ENCODE data around the gene KCNJ12. TPM values are rescaled to one million over a fixed set of nuclear protein-coding genes. Genes with fewer than 3 reads are reported as not detected.
"Not testable (repeated sequence)": the region's sequence is repeated elsewhere in the genome, so short reads cannot be mapped to it uniquely, and the experiment has no call there.

KCNJ12 gene
- total and polyA plus RNA-seq, 4 donors = 2.6 to 7.0 (median 3.4) TPM

DNA sequence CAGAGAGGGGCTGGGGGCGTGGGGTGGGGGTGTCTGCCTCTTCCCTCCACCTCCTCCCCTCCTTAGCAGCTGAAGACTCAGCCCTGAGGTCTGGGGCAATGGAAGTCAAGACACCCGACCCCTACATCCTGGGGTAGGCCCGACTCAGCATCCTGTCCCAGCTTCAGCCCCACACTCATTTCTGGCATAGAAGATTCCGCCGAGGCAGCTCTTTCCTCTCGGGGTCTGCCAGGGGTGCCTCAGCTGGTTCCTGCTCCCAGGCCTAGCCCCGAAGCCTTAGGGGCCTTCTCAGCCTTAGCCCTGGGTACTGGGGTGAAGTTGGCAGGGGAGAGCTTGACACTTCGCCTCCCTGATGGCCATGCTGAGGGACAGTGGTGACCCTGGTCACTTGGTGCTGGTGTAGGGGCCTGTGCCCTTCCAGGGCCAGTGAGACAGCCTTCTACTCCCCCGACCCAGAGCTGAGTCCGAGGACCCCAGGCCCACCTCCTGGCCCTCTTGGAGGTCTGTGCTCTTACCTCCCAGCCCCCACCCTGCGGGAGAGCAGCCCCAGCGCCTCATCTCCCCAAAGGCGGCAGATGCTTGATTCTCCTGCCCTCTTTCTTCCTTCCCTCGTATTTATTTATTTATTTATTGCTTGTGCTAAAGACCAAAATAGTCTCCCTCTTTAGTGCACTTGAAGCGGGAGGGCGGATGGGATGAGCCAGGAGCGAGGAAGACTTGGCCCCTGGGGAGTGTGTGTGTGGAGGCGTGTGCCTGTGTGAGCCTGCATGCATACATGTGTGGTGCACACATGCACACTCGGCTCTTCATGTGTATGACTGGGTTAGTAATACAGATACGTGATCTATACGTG lies 42.5 kb downstream of the KCNJ12 start:
- WGBS (ENCODE audit: insufficient coverage) = 83% methylated on average over 11 of the region's 21 CpGs
- DNase-seq (ENCODE audit: low read depth in 4 of 6, low spot score in 6 of 6) = no peak

DNA sequence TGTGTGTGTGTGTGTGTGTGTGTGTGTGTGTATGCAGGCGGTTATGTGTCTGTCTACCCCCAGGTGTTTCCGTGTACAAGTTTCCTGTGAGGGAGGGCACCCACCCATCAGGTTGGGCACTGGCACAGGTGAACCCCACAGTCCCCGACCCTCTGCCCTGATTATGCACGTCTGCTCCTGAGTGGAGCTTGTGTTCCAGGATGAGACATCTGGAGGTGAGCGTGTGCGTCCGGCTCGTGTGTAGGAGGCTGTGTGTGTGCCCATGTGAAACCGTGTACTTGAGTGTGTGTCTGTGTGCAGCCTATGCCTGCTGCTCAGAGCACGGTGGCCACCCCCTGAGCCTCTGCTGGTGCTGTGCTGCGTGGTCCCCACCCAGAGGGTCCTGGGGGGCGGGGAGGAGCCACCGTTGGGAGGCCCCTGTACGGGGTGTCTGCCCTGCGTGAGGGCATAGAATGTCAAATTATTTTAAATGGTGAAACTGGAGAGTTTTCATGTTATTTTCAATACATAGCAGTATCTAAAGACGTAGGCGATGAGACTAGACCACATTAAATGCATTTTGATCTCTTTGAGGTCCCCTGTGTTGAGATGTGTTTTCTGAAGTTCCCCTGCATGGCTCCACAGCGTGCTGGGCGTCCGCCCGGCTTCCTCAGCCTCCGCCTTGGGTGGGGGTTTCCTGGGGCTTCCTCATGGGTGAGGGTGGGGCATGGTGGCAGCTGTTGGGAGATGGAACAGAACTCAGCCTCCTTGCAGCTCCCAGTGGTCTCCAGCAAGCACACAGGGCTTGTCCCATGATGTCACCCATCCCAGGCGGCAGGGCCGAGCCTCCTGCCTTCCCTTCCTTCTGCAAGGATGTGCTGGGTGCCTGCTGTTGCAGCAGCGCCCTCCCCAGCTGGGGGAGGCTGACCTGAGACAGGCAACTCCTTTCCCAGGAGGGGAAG lies 43.4 kb downstream of the KCNJ12 start:
- no peak overlapping the region for H3K27ac ChIP-seq (ENCODE audit: low read depth, low read length)
- no peak for DNase-seq (ENCODE audit: low read depth in 4 of 6, low spot score in 6 of 6)
- H3K36me3 ChIP-seq (ENCODE audit: control insufficient read depth, insufficient read depth, low read length) = peaks cover 8% of the 10 kb centered on the region
- H3K9me3 ChIP-seq (ENCODE audit: control insufficient read depth, insufficient read depth, low read length) = no peaks in the 10 kb centered on the region
- 75% methylated on average over 24 of the region's 25 CpGs for WGBS (ENCODE audit: insufficient coverage)
- no peak overlapping the region for H3K4me3 ChIP-seq (ENCODE audit: low read depth, low read length)
- H3K4me1 ChIP-seq (ENCODE audit: control insufficient read depth, insufficient read depth, low read length) = peaks cover 14% of the 10 kb centered on the region
- no peaks in the 10 kb centered on the region for H3K27me3 ChIP-seq (ENCODE audit: control insufficient read depth, insufficient read depth, low read length)

More for the DNA sequence above, 42.5 kb downstream of the KCNJ12 start:
- H3K27ac ChIP-seq (ENCODE audit: low read depth, low read length) = no peak overlapping the region
- no peaks in the 10 kb centered on the region for H3K9me3 ChIP-seq (ENCODE audit: control insufficient read depth, insufficient read depth, low read length)
- peaks cover 8% of the 10 kb centered on the region for H3K36me3 ChIP-seq (ENCODE audit: control insufficient read depth, insufficient read depth, low read length)
- no peak overlapping the region for H3K4me3 ChIP-seq (ENCODE audit: low read depth, low read length)
- peaks cover 15% of the 10 kb centered on the region for H3K4me1 ChIP-seq (ENCODE audit: control insufficient read depth, insufficient read depth, low read length)
- H3K27me3 ChIP-seq (ENCODE audit: control insufficient read depth, insufficient read depth, low read length) = no peaks in the 10 kb centered on the region

DNA sequence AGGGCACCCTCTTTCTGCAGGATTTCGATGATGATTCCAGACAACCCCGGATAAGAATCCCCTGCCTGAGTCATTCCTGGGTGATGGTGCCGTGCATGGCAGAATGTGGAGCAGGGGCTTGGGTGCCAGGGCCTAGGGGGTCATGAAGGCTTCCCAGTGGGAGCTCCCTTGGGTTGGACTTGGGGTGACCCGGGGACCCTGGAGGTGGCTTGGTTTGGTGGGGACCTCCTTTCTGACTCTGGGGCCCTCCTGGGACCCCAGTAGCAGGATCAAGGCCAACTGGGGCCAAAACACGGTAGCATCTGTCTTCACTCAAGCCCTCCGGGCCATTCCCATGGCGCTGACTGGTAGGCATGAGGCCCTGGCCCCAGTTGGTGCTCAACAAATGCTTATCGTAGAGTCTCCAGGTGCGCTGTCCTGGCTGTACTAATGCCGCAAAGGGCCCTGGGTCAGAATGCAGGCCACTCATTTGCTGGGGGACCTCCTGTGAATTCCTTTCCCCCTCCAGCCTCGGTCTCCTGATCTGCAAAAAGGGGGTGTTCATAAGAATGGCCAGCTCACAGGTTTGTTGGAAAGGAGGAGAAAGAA lies 44.4 kb downstream of the KCNJ12 start:
- peaks cover 14% of the 10 kb centered on the region for H3K4me1 ChIP-seq (ENCODE audit: control insufficient read depth, insufficient read depth, low read length)
- 93% methylated on average over 9 of the region's 11 CpGs for WGBS (ENCODE audit: insufficient coverage)
- not testable (repeated sequence) for H3K27me3 ChIP-seq (ENCODE audit: control insufficient read depth, insufficient read depth, low read length); H3K36me3 ChIP-seq (ENCODE audit: control insufficient read depth, insufficient read depth, low read length); H3K9me3 ChIP-seq (ENCODE audit: control insufficient read depth, insufficient read depth, low read length); H3K27ac ChIP-seq (ENCODE audit: low read depth, low read length); DNase-seq (ENCODE audit: low read depth in 4 of 6, low spot score in 6 of 6); H3K4me3 ChIP-seq (ENCODE audit: low read depth, low read length)

DNA sequence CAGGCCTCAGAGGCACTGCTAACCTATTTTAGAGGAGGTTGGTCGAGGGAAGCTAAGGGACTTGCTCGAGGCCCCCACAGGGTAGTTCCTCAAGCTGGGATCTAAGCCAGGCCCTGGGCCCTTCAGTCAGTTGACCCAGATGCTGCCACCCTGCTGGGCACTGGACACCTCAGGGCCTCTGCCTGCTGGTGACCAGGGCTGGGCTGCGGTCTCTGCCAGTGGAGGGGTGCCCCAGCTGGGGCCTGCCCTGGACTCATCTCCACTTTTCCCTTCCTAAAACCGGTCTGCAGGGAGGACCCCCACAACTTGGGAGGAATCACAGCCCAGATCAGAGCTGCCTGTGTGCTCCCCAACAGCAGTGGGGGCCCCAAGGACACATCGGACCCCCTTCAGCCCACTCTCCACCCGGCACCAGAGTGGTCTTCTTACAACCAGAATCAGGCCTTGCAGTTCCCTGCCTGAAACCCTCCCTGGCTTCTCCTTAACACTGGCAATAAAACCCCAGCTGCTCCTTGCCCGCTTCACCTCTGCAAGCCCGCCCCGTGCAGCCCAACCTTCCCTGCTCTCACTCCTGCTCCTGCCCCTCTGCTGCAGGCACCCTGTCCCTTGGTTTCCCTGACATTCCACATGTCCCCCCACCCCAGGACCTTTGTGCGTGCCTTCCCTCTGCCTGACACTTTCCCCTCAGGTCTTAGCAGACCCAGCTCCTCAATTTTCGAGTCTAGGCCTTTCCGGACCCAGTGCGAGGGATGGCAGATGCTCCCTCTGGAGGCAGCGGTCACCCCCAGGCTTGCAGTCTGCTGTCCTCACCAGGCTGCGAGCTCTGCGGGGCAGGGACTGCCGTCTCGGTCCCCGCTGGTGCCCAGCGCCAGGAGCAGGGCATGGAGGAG lies 45.5 kb downstream of the KCNJ12 start:
- not testable (repeated sequence) for H3K27me3 ChIP-seq (ENCODE audit: control insufficient read depth, insufficient read depth, low read length); H3K4me3 ChIP-seq (ENCODE audit: low read depth, low read length); DNase-seq (ENCODE audit: low read depth in 4 of 6, low spot score in 6 of 6); H3K9me3 ChIP-seq (ENCODE audit: control insufficient read depth, insufficient read depth, low read length); H3K27ac ChIP-seq (ENCODE audit: low read depth, low read length); H3K36me3 ChIP-seq (ENCODE audit: control insufficient read depth, insufficient read depth, low read length)
- 73% methylated on average over 20 of the region's 20 CpGs for WGBS (ENCODE audit: insufficient coverage)
- peaks cover 14% of the 10 kb centered on the region for H3K4me1 ChIP-seq (ENCODE audit: control insufficient read depth, insufficient read depth, low read length)

DNA sequence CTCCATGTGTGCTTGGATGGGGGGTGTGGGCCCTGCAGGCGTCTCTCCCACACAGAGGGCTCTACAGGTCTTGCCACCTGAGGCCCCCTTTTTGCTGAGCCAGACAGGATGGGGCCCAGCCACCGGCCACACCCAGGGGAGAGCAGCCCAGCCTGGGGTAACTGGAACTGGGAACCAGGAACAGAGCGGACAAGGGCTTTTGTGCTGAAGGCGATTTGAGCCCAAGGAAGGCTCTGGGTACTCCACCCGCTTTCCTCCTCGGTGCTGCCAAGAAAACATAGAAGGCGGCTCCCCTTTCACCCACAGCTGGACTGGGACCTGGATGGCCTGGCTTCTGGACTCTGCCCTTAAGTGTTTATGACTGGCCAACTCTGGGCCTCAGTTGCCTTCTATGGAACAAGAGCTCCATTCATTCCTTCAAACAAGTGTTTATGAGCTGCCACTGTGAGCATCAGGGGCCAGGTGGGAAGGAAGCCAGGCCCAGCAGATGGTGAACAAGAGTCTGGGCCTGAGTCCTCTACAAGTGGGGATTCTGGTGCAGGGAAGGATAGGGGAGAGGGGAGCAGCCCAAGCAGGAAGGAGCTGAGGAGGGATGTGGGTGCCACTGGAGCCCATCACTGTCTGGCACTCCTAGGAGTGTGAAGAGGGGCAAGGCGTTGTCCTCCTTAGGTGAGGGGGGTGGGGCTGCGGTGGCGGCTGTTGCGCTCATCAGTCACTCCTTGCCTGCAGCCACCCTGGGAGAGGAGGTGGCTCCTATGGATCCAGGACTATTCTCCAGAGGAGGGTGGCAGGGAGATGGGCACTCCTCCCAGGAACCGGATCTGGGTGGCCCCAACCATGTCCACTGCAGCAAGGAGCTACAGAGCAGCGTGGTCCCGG lies 46.4 kb downstream of the KCNJ12 start:
- not testable (repeated sequence) for H3K9me3 ChIP-seq (ENCODE audit: control insufficient read depth, insufficient read depth, low read length); H3K27ac ChIP-seq (ENCODE audit: low read depth, low read length); H3K4me3 ChIP-seq (ENCODE audit: low read depth, low read length); H3K36me3 ChIP-seq (ENCODE audit: control insufficient read depth, insufficient read depth, low read length); H3K27me3 ChIP-seq (ENCODE audit: control insufficient read depth, insufficient read depth, low read length)
- DNase-seq (ENCODE audit: low read depth in 4 of 6, low spot score in 6 of 6) = peak in 1 of 6 donors; percentile 14
- H3K4me1 ChIP-seq (ENCODE audit: control insufficient read depth, insufficient read depth, low read length) = peaks cover 14% of the 10 kb centered on the region
- WGBS (ENCODE audit: insufficient coverage) = 93% methylated on average over 7 of the region's 14 CpGs

DNA sequence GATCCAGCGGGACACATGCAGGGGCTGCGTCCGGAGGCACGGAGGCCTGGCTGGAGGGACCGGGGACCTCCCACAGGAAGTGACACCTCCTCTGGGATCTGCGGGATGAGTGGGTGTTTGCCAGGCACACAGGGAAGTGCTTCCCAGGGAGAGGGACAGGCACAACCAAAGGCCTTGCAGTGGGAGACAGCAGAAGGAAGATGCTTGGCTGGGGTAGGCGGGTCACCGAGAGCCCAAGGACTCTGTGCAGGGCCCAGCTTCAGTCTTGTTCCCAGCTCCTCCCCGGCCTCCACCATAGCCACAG lies 47.0 kb downstream of the KCNJ12 start:
- not testable (repeated sequence) for H3K36me3 ChIP-seq (ENCODE audit: control insufficient read depth, insufficient read depth, low read length); H3K4me3 ChIP-seq (ENCODE audit: low read depth, low read length); H3K9me3 ChIP-seq (ENCODE audit: control insufficient read depth, insufficient read depth, low read length); H3K27me3 ChIP-seq (ENCODE audit: control insufficient read depth, insufficient read depth, low read length); DNase-seq (ENCODE audit: low read depth in 4 of 6, low spot score in 6 of 6); H3K27ac ChIP-seq (ENCODE audit: low read depth, low read length)
- 95% methylated on average over 9 of the region's 9 CpGs for WGBS (ENCODE audit: insufficient coverage)
- peaks cover 14% of the 10 kb centered on the region for H3K4me1 ChIP-seq (ENCODE audit: control insufficient read depth, insufficient read depth, low read length)

DNA sequence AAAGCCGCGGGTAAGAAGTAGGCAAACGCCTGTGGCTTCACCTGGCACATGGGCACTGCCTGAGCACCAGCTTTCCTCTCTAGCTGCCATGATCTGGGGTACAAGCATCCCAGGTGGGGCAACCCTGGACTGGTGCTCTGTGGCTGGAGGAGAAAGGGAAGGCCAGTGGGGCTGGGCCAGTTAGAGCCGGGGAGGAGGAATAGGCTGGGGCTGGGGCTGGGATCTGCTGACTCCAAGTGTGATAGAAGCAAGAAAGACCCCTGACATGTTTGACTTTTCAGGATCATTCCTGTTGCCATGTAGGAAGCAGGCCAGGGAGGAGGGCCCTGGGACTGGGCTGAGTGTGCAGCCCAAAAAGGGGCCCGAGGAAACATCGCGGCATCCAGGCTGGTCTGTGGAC lies 48.5 kb downstream of the KCNJ12 start:
- not testable (repeated sequence) for DNase-seq (ENCODE audit: low read depth in 4 of 6, low spot score in 6 of 6); H3K27ac ChIP-seq (ENCODE audit: low read depth, low read length); H3K36me3 ChIP-seq (ENCODE audit: control insufficient read depth, insufficient read depth, low read length); H3K4me3 ChIP-seq (ENCODE audit: low read depth, low read length); H3K27me3 ChIP-seq (ENCODE audit: control insufficient read depth, insufficient read depth, low read length); H3K9me3 ChIP-seq (ENCODE audit: control insufficient read depth, insufficient read depth, low read length)
- H3K4me1 ChIP-seq (ENCODE audit: control insufficient read depth, insufficient read depth, low read length) = peaks cover 14% of the 10 kb centered on the region
- 93% methylated on average over 5 of the region's 7 CpGs for WGBS (ENCODE audit: insufficient coverage)

DNA sequence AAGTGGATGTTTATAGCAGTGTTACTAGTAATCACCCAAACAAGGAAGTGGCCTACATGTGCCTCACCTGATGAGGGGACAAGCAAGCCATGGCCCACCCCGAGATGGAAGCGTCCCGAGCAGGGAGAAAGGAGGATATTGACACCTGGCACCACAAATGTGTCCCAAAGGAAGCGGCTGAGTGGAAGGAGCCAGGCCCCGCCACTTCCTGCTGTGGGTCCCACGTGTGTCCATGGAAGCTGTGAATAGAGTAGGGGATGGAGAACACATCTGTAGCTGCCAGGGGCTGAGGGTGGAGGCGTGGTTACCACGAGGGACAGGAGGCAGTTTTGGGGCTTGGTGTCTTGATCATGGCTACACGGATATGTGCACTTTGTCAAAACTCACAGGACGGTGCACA lies 49.2 kb downstream of the KCNJ12 start:
- no peak overlapping the region for H3K27ac ChIP-seq (ENCODE audit: low read depth, low read length)
- no peaks in the 10 kb centered on the region for H3K36me3 ChIP-seq (ENCODE audit: control insufficient read depth, insufficient read depth, low read length)
- no peaks in the 10 kb centered on the region for H3K9me3 ChIP-seq (ENCODE audit: control insufficient read depth, insufficient read depth, low read length)
- H3K27me3 ChIP-seq (ENCODE audit: control insufficient read depth, insufficient read depth, low read length) = no peaks in the 10 kb centered on the region
- no peak overlapping the region for H3K4me3 ChIP-seq (ENCODE audit: low read depth, low read length)
- 83% methylated on average over 6 of the region's 10 CpGs for WGBS (ENCODE audit: insufficient coverage)
- DNase-seq (ENCODE audit: low read depth in 4 of 6, low spot score in 6 of 6) = no peak
- peaks cover 14% of the 10 kb centered on the region for H3K4me1 ChIP-seq (ENCODE audit: control insufficient read depth, insufficient read depth, low read length)
